Chondrocyte (in vitro differentiated cells): ENCODE measurements around the gene HS2ST1. TPM values are rescaled to one million over a fixed set of nuclear protein-coding genes. Genes with fewer than 3 reads are reported as not detected.

Source experiments
- DNase-seq: peaks from one replicate; pipeline ENCODE4 v3.0.0; 2021; ENCODE audit warnings: mixed read lengths, low spot score
- H3K27ac Mint-ChIP-seq: one replicate; pipeline ENCODE4 v1.8.0; 2021; ENCODE audit warnings: mild to moderate bottlenecking, moderate library complexity, mixed read lengths; ENCODE audit not compliant: unreplicated experiment
- H3K27me3 Mint-ChIP-seq: 2 replicates; pipeline ENCODE4 v1.8.0; 2021; ENCODE audit warnings: low read depth, mixed read lengths
- H3K36me3 Mint-ChIP-seq: 2 replicates; pipeline ENCODE4 v1.8.0; 2021; ENCODE audit warnings: low read depth, mixed read lengths
- H3K4me1 Mint-ChIP-seq: 2 replicates; pipeline ENCODE4 v1.8.0; 2021; ENCODE audit warnings: low read depth, mild to moderate bottlenecking, mixed read lengths
- H3K4me3 Mint-ChIP-seq: one replicate; pipeline ENCODE4 v1.8.0; 2021; ENCODE audit warnings: mild to moderate bottlenecking, moderate library complexity, mixed read lengths; ENCODE audit not compliant: unreplicated experiment
- H3K9me3 Mint-ChIP-seq: 2 replicates; pipeline ENCODE4 v1.8.0; 2021; ENCODE audit warnings: low read depth, mixed read lengths
- CTCF ChIP-seq: fragments of 200-600 bp; sonication (generic); IDR thresholded peaks from 2 replicates; pipeline ENCODE4 v1.5.0; 2021; ENCODE audit warnings: antibody characterized with exemption, mild to moderate bottlenecking, moderate library complexity
- total RNA-seq: library from RNA; stranded (reverse); gene quantifications from 3 replicates; pipeline ENCODE4 v1.2.1, GENCODE V29; 2021

Gene HS2ST1
- total RNA-seq, 1 donor from 2014 or later: 26.7 TPM

DNA sequence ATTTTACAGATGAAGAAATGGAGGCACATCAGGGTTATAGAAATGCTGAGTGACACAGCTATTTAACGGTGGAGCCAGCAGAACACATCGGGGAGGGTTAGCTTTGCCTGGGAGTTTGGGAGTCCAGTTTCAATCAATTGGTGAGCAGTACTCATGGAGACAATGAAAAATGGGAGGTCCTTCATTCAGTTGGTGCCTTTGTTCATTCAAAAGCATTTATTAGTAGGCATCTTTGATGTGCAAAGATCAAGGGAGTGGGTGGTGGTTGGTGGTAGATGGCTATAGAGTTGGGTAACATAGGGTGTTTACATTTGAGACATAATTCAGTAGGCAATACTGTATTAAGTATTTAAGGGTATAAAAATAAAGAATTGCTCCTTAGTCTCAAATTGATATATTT is 230.5 kb downstream of the HS2ST1 start:
- TF ChIP-seq CTCF: no peak
- Mint-ChIP-seq H3K27me3 (peaks cover 3% of the 10 kb centered on the region), H3K4me1 (peaks cover 6% of the 10 kb centered on the region), H3K4me3 (no peak overlapping the region), H3K9me3 (no peaks in the 10 kb centered on the region), H3K27ac (no peak overlapping the region), H3K36me3 (peaks cover 1% of the 10 kb centered on the region)
- no peak for DNase-seq

DNA sequence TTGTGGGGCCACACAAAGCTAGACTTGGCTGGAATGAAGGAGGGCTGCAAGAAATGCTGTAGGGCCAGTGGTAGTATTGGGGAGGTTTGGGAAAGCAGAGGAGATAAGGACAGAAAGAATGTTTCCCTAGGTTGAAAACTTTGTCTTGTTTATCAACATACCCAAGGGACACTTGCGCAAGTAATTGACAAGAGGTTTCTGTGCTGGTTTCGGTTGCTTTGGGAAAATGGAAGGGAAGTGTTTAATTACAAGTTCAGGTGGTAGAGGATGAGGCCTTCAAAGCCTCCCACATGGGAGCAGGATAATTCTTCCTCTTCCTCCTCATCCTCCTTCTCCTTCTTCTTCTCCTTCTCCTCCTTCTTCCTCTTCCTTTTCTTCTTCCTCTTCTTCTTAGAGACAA is 232.1 kb downstream of the HS2ST1 start:
- Mint-ChIP-seq H3K27ac (no peak overlapping the region), H3K9me3 (no peaks in the 10 kb centered on the region), H3K27me3 (peaks cover 3% of the 10 kb centered on the region), H3K4me1 (peaks cover 14% of the 10 kb centered on the region), H3K36me3 (peaks cover 1% of the 10 kb centered on the region), H3K4me3 (no peak overlapping the region)
- DNase-seq: no peak
- TF ChIP-seq CTCF: no peak

GRCh38 chr1:87146986-87147385 is 232.6 kb downstream of the HS2ST1 start:
- peaks cover 3% of the 10 kb centered on the region for H3K27me3 Mint-ChIP-seq
- H3K36me3 Mint-ChIP-seq: peaks cover 1% of the 10 kb centered on the region
- no peaks in the 10 kb centered on the region for H3K9me3 Mint-ChIP-seq
- no peak overlapping the region for H3K4me3 Mint-ChIP-seq
- no peak for DNase-seq
- no peak for TF ChIP-seq CTCF
- no peak overlapping the region for H3K27ac Mint-ChIP-seq
- H3K4me1 Mint-ChIP-seq: peaks cover 19% of the 10 kb centered on the region

- Mint-ChIP-seq H3K4me1 (peaks cover 25% of the 10 kb centered on the region), H3K9me3 (no peaks in the 10 kb centered on the region), H3K27ac (no peak overlapping the region), H3K27me3 (peaks cover 3% of the 10 kb centered on the region), H3K36me3 (peaks cover 1% of the 10 kb centered on the region), H3K4me3 (no peak overlapping the region)
- no peak for DNase-seq
- TF ChIP-seq CTCF: no peak
Observed at GRCh38 chr1:87147851-87148250, 233.4 kb downstream of the HS2ST1 start.

DNA sequence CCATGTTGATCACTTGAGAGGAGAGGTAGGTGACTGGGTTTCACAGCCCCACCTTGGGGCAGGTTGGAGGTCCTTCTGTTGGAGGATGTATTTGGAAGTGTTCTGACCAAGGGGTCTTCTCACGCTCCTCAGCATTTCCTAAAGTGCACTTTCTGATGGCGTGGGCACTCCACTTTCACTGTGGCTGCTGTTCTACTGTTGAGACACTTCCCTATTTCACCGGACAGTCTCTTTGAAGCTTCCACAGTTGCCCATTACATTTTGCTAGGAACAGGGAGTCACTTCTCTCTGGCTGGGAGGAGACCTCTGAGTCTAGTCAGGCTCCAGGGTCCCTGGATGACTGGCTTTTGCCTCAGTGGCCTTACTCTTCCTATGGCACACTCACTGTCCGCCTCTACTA is 234.2 kb downstream of the HS2ST1 start:
- H3K36me3 Mint-ChIP-seq: peaks cover 1% of the 10 kb centered on the region
- no peak for DNase-seq
- H3K4me3 Mint-ChIP-seq: no peak overlapping the region
- no peaks in the 10 kb centered on the region for H3K9me3 Mint-ChIP-seq
- H3K27ac Mint-ChIP-seq: no peak overlapping the region
- H3K4me1 Mint-ChIP-seq: peaks cover 25% of the 10 kb centered on the region
- no peak for TF ChIP-seq CTCF
- peaks cover 3% of the 10 kb centered on the region for H3K27me3 Mint-ChIP-seq
